ENCODE measurements around the gene ADNP2.
"Not testable (repeated sequence)": the region's sequence is repeated elsewhere in the genome, so short reads cannot be mapped to it uniquely, and the experiment has no call there.

ADNP2 gene

DNA sequence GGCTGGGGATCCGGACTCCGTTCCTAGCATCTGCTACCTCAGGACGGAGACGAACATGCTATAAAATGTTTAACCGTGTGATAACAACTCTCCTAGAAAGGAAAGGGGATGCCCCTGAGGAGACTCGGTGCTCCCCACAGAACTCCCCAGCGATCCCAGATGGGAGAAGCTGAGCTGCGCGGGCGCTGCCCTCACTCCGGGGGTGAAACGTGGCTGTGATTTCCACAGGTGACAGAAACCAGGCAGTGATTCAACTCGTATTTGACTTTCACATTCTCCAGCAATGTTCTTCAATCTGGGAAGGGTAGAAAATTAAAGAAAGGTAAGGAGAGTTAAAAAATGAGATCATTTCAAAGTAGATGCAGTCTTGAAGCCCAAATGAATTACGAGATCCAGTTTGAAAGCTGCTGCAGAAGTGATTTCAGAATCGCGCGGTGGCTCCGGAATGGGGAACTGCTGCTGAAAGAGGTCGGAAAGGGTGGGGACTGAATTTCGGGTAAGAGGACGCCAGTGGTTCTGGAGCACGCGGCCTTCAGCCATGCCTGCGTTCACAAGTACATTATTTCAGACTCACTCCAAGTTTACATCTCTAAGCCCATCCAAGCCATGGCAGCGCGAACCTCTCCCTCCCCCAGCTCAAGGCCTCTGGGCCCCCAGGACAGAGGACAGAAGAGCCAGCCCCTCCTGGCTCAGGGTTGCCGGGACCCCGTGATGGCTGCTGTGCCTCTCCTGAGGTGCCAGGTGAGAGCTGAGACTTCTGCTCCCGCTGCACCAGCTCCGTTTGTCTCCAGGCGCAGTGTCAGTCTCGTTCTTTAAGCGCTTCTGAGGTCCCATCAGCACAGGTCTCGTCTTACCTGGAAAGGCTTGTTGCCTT, 39.5 kb downstream of the ADNP2 start:
- no peak for DNase-seq

DNA sequence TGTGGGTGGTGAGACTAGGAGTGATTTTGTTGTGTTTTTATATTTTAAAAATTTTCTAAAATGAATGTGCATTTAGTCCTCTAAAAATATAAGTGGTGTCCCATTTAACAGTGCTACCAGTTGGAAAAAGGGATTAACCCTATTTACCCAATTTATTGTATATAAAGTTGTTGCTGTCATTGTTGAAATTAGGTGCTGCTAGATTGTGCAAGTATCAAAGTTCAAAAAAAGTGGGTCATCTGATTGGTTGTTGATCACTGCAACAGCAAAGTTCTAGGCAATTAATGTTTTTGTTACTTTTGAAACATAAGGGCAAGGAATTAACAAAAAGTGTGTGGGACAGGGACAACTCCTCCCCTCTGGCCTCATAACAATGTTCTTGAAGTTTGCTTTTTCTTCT, 40.6 kb downstream of the ADNP2 start:
- no peak for DNase-seq

DNA sequence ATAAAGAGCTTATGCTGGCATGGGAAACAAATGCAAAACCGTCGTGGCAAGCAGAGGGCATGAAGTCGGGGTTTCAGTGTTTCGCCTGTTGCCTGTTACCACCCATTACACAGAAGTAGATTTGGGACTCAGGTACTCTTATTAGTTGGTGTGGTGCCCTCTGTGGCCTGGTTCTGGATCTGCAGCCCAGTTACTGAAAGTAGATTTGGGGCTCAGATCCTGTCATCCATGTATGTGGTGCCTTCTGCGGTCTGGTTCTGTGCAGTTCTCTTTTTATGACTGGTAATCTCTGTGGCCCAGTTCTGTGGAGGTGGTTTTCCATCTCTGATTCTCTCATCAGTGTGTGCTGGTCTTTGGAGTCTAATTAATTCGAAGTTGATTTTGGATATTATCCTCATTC, 45.2 kb downstream of the ADNP2 start:
- peak; percentile 65 for DNase-seq

DNA sequence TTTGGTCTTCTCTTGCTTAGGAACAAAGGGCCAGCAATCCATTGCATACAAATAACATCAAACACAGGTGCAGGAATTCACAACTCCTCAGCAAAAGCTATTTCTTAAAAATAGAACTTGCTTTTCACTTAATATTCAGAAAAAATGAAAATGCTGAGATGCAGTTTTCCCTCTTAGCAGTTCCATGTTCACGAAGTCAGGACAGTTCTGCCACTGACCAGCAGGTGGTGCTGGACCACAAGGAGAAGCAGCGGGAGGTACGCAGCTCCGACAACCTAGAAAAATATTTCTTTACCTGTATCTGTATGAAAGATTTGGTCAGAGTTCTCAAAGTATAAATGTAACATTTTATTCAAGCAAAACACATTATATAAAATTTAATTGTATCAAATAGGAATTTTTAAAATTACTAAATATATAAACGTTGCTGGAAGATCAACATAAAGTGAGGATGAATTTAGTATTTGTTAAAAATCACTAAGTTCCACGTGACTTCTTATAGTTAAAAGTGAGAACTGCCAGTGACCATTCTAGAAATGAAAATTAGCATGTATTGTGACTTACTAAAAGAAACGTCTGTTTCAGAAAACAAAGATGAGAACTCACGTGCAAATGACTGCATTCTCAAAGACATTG, 48.8 kb downstream of the ADNP2 start:
- DNase-seq = peak; percentile 76

DNA sequence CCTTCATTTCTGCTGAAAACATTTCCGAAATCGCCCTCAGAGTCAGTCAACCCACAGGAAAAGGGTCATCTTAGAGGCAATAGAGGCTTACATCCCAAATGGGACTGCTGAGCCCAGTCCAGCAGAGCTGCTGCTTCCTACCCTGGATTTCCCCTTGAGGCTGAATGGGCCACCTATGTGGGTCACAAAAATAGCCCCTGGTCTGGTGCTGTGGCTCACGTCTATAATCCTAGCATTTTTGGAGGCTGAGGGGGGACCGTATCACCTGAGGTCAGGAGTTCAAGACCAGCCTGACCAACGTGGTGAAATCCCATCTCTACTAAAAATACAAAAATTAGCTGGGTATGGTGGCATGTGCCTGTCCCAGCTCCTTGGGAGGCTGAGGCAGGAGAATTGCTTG, 49.3 kb downstream of the ADNP2 start:
- no peak for DNase-seq

DNA sequence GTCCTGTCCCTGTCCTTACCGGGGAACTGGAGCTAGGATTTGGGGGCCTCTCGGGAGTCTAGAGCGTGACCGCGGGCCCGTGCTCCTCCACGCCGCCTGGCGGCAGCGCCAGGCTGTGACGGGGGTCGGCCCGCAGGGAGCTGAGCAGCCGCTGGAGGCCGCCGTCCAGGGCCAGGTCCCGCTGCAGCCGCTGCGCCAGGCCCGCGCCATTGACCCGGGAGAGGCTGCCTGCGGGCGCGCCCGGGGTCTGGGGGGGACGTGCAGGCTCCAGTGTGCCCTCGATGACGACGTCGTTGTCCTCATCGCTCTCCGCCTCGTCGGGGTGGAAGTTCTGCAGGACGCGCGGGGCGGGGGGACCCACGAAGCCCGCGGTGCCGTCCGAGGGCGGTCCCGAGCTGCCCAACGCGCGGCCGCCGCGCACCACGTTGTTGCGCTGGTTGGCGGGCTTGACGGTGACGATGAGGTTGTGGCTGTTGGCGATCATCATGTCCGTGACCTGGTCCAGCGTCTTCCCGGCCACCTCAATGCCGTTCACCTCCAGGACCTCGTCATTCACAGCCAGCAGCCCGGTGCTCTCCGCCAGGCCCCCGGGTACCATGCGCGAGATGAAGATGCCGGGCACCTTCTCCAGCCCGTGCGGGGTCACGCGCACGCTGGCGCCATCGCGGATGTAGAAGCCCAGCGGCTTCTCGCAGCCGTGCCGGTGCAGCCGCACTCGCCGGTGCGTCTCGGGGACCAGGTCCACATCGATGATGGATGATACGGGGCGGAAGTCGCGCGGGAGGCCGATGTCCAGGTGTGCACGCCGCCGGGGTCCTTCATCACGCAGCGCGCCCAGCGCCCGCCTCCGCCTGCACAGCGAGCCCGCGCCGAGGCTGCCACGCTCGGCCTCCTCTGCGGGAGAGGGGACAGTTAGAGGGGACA, 50.9 kb downstream of the ADNP2 start:
- peak; percentile 39 for DNase-seq

DNA sequence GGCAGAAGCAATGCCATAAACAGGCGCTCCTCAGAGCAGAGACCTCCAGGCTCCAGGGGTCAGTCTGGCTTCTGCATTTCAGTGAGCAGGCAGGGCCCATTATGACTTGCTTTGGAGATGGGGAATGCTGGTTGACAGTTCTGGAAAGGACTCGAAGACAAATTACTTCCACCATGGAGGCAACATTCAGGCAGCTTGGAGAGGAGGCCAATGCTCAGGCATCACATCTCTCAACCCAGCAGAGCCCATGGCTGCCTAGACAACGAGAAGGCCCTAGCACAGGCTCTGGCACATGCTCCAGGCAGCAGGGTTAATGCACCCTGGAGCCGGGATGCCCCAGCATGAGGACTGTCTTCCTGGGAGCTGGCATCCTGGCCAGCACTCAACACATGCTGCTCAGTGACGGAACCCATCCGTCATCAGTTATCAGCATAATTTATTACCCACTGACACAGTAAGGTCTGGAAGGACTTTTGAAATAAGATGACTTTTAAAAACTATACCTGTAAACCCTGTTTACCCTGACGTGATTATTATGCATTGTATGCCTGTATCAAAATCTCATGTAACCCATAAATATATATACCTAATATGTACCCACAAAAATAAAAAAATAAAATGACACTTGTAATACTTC, 52.8 kb downstream of the ADNP2 start:
- no peak for DNase-seq

DNA sequence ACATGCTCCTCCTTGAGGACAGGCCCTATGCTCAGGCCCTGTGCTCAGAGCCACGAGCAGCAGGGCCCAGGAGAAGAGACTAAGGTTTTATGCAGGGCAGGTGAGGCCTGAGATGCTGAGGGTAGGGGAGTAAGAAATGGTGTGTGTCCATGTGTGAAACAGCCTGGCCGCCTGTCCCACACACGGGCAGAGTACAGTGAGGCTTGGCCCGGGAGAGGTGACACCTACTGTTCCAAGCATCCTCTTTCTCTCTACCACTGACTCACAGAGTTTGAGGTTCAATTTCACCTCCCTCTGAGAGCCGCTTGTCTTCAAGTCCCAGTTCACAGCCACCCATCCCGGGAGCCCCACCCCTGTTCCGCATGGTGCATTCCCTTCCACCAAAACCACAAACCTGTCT, 54.1 kb downstream of the ADNP2 start:
- DNase-seq = no peak

DNA sequence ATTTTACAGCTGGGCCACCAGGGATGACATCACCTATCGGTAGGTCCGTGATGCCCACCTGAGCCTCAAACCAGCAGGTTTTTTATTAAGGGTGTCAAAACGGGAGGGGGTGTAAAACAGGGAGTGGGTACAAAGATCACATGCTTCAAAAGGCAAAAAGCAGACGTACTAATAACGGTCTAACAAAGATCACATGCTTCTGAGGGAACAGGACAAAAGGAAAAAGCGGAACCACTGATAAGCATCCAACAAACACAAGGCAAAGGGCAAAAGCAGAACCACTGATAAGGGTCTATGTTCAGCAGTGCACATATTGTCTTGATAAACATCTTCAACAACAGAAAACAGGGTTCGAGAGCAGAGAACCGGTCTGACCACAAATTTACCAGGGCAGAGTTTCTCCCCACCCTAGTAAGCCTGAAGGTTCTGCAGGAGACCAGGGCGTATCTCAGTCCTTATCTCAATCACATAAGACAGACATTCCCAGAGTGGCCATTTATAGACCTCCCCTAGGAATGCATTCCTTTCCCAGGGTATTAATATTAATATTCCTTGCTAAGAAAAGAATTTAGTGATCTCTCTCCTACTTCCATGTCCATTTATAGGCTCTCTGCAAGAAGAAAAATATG, 55.8 kb downstream of the ADNP2 start:
- DNase-seq = not testable (repeated sequence)

DNA sequence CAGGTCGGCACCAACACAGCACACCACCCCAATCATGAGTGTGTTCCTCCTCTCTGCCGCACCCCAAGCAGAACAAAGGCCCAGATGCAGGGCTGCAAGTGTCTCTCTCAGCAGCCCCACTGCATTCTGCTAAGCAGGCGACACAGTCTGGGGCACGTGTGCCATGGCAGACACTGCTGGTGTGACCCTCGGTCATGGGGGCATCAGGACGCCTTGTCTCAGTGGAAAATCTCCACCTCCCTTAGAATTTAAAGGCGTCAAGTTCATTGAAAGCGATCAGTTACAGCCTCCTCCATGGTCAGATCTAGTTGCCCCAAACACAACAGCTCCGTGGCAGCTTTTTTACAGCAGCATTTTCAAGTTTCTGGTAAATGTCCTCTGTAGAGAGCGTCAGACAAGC, 57.2 kb downstream of the ADNP2 start:
- no peak for DNase-seq

DNA sequence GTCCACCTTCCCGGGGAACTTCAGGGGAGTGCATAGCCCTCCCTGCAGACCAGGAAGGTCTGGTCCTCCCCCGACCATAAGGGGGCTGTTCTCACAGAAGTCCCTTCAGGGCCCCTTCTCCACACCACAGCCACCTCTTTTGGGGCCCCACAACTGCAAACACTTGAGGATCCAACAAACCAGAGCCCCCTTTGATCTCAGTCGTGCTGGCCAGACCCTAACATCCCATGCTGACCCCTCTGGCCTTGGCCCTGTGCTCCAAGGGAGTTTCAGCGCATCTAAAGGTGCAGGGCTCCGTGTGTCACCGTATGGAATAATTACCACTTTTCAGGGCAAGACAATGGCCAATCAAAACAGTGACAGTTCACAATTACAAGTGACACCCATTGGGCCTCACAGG, 57.7 kb downstream of the ADNP2 start:
- DNase-seq = no peak

DNA sequence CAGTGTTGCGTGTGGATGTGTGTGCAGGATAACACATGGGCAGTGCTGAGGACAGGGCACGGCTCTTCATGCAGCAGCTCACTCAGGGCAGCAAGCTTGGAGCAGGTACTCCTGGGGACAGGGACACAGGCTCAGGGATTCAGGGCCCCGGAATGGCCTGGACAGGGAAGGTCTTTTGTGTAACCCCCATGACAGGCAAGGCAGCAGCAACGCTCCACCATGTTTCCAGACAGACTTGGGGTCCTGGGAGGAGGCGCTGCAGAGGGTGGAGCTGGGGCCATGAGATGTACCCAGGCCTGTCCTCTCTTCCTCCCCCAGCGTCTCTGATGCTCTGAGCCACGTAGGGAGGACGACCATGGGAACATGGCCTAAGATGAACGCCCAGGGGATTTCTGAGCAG, 58.3 kb downstream of the ADNP2 start:
- DNase-seq = no peak

DNA sequence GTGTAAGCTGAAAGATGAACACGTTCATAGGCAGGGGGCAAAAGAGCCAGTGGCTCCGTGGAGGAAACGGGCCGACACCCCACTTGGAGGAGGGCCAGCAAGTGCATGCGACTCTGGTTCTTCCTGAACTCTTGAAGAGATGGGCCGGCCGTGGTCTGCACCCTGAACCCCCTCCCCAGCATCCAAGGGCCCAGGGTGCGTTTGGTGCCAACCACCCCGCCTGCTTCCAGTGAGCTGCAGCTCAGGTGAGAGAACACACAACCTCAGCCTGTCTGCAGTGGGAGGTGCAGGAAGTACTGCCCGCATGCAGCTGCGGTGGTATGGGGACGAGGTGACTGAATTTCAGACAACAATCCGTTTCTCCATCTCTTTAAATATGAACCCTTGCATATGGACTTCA, 58.9 kb downstream of the ADNP2 start:
- DNase-seq = no peak

DNA sequence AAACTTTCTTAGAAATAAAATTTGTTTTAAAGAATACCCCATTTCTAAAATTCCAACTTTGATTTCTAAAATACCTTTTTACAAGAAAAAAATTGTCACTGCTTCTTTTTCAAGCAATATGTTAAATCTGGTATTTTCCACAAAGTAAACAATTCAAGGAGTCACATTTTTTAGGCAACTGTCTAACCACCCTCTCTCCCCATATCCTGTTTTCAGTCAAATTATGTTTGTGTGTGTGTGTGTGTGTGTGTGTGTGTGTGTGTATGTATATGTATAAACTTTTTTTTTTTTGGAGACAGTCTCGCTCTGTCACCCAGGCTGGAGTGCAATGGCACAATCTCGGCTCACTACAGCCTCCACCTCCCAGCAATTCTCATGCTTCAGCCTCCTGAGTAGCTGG, 59.3 kb downstream of the ADNP2 start:
- DNase-seq = no peak

DNA sequence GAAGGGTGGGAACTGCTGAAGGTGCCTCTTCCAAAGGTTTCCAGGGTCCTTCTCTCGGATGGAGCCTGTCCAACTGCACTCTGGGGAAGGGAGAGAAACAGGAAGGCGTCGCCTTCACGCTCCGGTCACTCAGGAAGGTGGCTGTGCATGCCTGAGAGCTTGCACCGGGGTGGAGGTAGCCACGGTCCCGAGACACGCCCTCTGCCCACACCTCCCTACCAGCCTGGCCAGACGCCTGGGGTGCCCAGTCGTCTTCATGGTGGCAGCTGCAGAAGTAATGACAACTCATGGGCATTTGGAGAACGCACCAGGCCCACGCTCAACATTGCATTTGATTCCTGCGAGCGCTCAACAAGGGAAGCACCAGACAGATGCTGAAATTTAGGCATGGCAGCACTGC, 59.9 kb downstream of the ADNP2 start:
- DNase-seq = no peak

DNA sequence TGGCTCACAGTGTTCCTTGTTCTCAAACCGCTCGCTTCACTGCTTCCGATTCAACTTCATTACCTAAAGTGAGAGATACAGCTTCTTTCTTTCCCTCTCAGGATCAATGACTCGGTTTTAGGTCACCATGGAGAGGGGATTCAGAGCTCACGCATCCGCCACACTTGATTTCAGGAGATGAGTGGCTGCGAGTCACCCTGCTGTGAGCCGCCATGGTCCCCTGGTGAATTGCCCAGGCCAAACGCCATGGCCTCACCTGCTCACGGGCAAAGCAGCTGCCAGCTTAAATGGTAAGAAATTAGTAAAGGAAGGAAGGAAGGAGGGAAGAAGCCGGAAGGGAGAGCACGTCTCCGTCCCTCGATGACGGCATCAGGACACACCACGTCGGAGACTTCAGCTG, 60.5 kb downstream of the ADNP2 start:
- DNase-seq = no peak

DNA sequence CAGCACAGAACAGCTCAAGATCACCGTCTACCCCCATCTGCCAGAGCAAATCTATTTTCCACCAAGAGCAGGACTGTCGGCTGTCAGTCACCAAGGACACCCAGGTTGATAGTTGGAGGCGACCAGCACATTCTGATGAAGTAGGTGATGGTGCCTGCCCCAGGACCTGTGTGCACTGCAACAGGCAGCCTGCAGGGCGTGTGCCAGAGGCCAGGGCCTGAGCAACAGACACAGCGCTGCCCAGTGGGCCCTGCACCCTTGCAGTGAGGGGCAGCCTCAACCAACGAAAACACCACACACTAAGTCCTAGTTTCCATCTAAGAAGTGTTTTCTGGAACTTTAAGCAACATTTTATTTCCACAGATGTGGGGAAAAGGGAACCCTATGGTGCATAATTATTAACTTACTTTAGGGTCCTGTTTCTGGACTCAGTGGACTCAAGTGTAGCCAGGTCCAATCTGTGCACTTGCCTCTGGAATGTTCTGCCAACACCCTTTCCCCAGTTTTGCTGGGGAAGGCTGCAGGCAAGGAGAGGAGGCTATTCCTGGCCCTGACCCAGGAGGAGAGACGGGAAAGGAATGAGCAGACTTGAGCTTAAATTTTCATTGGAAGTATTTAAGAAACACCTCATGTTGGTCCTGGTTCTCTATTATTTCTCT, 61.5 kb downstream of the ADNP2 start:
- no peak for DNase-seq

DNA sequence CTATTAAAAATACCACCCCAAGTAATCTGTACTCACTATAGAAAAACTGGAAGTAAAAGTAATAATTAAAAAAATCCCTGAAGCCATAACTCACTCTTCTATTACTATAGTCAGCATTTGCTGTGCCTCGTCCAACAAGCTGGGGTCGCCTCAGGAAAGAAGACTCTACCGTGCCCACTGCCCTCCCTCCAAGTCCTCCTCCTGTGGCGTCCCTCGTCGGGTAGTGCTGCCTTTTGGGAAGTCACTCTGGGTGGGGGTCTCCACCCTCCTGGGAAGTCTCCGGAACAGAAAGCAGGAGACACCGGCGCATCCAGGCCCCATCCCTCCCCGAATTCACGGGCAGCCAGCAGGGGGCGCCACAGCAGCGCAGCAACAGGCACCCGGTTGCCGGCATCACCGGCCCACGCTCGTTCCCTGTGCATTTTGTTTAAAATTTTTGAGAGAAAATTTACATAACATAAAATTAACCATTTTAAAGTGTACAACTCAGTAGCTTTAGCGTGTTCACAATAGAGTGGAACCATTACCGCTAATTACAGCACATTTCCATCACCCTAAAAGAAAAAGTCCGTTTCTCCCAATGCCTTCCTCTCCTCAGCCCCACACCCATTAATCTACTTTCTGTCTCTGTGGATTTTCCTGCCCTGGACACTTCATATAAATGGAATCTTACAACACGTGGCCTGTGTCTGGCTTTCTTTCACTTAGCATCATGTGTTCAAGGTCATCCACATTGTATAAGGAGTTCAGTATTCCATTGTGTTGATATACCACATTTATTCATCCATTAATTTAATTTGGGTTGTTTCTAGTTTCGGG, 62.2 kb downstream of the ADNP2 start:
- DNase-seq = peak; percentile 66

DNA sequence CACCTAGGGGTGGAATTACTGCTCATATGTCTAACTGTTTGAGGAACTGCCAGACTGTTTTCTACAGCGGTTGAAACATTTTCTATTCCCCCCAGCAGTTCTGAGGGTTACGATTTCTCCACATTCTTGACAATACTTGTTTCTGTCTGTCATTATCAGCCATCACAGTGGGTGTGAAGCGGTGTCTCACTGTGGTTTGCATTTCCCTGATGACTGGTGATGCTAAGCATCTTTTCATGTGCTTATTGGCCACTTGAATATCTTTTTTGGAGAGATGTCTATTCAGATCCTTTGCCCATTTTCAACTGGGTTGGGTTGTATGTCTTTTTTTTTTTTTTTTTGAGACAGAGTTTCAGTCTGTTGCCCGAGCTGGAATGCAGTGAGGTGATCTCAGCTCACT, 63.0 kb downstream of the ADNP2 start:
- DNase-seq = no peak

DNA sequence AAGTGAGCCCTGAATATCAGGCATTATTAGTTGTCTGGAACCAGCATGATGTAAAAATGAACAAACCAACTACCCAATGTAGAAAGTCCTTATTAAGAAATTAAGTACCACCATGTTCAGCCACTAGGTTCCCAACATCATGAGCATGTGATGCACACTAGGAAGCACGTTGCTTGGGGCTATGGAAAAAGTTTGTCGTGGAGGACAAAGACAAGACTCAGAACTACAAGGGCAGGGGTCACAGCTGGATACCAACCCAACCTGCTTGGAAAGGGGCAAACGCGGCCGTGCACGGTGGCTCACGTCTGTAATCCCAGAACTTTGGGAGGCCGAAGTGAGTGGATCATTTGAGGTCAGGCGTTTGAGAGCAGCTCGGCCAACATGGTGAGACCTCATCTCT, 64.0 kb downstream of the ADNP2 start:
- DNase-seq = no peak
